Measurements from ENCODE around the gene RPP30.

GRCh38 chr10:90846746-90847145 lies 25.0 kb upstream of the RPP30 start:
- TF ChIP-seq, protein P1, sequence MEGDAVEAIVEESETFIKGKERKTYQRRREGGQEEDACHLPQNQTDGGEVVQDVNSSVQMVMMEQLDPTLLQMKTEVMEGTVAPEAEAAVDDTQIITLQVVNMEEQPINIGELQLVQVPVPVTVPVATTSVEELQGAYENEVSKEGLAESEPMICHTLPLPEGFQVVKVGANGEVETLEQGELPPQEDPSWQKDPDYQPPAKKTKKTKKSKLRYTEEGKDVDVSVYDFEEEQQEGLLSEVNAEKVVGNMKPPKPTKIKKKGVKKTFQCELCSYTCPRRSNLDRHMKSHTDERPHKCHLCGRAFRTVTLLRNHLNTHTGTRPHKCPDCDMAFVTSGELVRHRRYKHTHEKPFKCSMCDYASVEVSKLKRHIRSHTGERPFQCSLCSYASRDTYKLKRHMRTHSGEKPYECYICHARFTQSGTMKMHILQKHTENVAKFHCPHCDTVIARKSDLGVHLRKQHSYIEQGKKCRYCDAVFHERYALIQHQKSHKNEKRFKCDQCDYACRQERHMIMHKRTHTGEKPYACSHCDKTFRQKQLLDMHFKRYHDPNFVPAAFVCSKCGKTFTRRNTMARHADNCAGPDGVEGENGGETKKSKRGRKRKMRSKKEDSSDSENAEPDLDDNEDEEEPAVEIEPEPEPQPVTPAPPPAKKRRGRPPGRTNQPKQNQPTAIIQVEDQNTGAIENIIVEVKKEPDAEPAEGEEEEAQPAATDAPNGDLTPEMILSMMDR (IDR thresholded peaks at IDR 0.05; ENCODE audit: low read depth, low read length): no peak
- no peak for TF ChIP-seq EZH2phosphoT487 (IDR thresholded peaks at IDR 0.05; ENCODE audit: low read depth)
